ENCODE results near the gene FERMT1. TPM values are rescaled to one million over a fixed set of nuclear protein-coding genes. Genes with fewer than 3 reads are reported as not detected.
"Not testable (repeated sequence)": the region's sequence is repeated elsewhere in the genome, so short reads cannot be mapped to it uniquely, and the experiment has no call there.

The FERMT1 gene
- total RNA-seq, 1 donor from 2014 or later: 3.5 TPM

GRCh38 chr20:6051505-6051904, 71.3 kb downstream of the FERMT1 start:
- no peak for DNase-seq (ENCODE audit: low spot score)
- ATAC-seq: no peak
- intact Hi-C loops (cut with DNase I): no loop called here

- ATAC-seq: no peak
- DNase-seq (ENCODE audit: low spot score): no peak
- intact Hi-C loops (cut with DNase I): no loop called here
Observed at GRCh38 chr20:6048391-6048790, 74.4 kb downstream of the FERMT1 start.

DNA sequence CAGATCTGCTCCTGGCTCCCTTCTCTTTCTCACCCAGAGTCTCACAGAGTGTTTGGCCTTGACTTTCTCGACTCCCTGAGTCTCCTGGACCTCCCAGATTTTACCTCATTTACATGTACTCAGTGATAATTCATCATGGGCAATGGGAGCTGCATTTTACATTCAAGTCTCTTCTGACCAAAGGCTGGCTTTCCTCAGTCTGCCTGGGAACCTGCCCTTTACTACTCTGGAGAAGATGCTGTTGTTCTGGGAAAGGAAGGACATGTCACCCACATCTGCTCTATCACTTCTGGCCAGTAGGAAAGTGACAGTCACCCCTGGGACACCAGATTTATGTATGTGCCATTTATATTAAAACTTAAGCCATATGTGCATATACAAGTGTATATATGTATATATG, 76.4 kb downstream of the FERMT1 start:
- no peak for ATAC-seq
- intact Hi-C loops (cut with DNase I): no loop called here
- no peak for DNase-seq (ENCODE audit: low spot score)

DNA sequence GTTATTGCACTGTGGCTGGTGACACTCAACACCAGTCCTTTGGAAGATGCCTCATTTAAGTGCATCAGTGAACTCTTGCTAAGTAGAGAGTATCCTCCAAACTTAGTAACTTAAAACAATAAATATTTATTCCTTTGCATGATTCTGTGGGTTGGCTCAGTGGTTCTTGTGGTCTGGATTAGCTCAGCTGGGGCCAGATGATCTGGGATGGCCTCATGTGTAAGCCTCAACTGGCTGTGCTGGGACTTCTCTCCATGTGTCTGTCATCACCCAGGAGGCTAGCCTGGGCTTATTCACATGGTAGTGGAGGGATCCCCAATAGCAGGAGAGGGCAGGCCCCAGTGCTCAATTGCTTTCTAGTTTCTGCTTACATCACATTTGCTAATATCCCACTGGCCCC, 77.3 kb downstream of the FERMT1 start:
- DNase-seq (ENCODE audit: low spot score) (no peak), ATAC-seq (no peak)
- intact Hi-C loops (cut with DNase I): no loop called here

DNA sequence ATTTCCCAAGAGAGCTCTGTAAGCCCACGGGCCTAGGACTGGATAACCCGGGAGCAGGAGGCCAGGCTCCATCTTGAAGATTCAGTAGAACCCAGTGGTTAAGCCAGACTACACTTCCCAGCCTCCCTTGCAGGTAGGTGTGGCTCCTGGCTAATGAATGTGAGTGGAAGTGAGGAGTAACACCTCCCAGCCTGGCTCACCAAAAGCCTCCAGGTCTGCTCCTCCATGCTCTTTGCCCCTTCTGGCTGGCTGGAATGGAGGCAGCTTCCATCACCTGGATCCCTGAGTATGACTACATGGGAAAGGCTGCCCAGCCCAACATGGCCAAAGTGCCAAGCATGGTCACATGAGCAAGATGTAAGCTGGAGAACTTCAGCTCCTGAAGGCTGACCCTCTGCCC, 78.7 kb downstream of the FERMT1 start:
- no peak for ATAC-seq
- intact Hi-C loops (cut with DNase I): no loop called here
- no peak for DNase-seq (ENCODE audit: low spot score)

GRCh38 chr20:6041808-6042265, 81.0 kb downstream of the FERMT1 start:
- ATAC-seq (peak; percentile 24), DNase-seq (ENCODE audit: low spot score) (no peak)
- intact Hi-C loops (cut with DNase I): no loop called here

- intact Hi-C loops (cut with DNase I): no loop called here
- ATAC-seq: peak; percentile 10
- no peak for DNase-seq (ENCODE audit: low spot score)
Observed at GRCh38 chr20:6040958-6041807, 81.6 kb downstream of the FERMT1 start.

GRCh38 chr20:6040540-6040939, 82.3 kb downstream of the FERMT1 start:
- intact Hi-C loops (cut with DNase I): no loop called here
- no peak for ATAC-seq
- no peak for DNase-seq (ENCODE audit: low spot score)

DNA sequence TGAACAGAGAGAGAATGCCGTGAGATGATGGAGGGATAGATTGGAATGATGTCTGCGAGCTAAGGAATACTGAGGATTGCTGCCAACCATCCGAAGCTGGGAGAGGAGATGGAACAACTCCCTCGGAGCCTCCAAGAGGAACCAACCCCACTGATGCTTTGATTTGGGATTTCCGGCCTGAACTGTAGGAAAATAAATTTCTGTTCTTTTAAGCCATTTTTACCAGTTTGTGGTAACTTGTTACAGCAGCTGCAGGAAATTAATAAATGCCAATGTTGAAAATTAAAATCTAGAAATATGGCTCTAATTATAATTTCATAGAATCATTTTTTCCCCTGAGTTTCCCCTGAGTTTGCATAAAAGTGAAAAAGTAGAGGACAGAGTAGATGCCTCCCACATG, 83.1 kb downstream of the FERMT1 start:
- DNase-seq (ENCODE audit: low spot score): no peak
- ATAC-seq: no peak
- intact Hi-C loops (cut with DNase I): no loop called here

DNA sequence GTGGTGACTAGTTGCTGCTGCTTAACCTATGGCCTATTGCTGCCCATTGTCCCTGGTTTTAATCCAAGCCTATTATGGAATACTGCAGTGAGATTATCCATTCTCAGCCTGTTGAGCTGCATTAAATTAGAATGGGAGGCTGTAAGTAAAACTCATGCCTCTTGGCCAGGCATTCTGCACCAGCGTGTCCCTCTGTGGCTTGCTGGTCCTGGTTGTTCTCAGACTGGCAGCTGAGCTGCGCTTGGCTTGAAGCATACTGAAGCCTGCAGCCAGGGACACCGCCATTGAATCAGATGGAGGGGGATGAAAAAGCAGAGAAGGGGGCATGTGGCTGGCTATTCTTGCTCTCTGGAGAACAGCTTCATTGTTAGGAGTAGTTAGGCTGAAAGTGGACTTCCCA, 84.6 kb downstream of the FERMT1 start:
- ATAC-seq: no peak
- DNase-seq (ENCODE audit: low spot score): no peak
- intact Hi-C loops (cut with DNase I): no loop called here

DNA sequence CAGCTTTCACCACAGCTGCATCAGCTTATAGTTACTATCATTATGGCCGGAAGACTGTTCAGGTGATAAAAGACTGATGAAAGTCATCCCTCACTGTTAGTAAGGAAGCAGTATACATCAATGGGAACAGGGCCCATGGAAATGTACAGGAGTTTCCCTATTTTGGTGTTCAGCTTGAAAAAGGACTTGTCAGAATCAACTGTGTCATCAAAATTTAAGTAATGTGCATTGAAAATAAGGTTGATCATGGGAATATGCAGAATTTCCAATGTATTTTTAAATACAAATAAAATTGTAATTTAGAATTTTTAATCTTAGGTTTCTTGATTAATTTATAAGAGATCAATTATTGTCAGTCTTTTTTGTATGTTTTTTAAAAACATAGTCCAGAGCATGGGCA, 85.7 kb downstream of the FERMT1 start:
- intact Hi-C loops (cut with DNase I): no loop called here
- ATAC-seq (no peak), DNase-seq (ENCODE audit: low spot score) (no peak)

DNA sequence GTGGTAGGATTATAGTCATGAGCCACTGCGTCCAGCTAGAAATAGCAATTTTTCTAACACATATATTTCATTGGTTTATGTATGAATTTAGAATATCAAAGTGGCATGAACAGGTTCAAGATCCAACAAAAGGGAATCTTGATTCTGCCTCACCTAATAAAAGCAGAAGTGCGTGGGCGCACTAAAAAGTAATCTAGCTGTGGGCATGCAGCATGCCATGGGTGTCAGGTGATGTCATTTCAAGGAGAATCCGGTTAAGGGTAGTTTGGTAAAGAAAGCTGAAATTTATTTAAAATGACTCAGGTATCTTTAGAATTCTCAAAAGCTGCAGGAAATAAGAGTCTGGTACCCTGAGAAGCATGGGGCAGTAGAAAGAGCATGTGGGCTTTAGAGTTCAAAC, 86.6 kb downstream of the FERMT1 start:
- DNase-seq (ENCODE audit: low spot score) (no peak), ATAC-seq (no peak)
- intact Hi-C loops (cut with DNase I): no loop called here

DNA sequence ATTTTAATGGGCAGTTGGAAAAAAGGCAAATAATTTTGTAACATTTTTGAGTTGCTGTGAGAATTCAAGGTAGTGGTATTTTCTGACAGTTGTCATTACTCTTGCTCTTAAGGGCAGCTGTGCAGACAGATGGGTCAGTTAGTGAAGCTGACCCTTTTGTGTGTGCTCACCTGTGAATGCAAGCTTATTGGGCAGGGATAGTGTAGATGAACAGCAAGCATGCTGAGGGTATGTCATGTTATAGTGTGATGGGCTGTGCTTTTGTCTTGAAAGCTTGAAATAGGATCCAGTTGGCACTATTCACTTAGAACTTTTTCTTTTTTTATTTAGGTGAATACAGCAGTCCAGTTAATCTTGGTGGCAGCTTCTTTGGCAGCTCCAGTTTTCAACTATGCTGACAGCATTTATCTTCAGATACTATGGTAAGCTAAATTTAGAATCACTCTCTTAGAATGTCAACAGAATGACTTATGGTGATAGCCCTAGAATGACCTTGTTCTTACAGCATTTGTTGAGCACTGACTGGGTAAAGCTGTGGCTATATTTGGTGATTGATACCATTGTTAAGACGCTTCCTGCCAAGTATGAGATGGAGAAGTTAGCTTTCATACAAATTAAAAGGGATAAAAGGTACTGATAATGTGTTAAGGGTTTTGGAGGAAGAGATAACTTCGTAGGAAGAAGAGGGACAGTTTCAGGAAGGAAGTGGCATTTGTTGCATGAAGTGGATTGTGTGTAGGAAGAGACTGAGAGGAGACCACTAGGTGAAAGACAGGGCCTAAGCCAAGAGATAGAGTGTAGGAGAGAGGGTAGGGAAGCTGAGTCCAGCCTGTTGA, 88.5 kb downstream of the FERMT1 start:
- no peak for DNase-seq (ENCODE audit: low spot score)
- intact Hi-C loops (cut with DNase I): no loop called here
- no peak for ATAC-seq

- ATAC-seq; DNase-seq (ENCODE audit: low spot score); intact Hi-C loops (cut with DNase I): not testable (repeated sequence)
Observed at GRCh38 chr20:6032907-6033306, 89.9 kb downstream of the FERMT1 start.

GRCh38 chr20:6030453-6031080, 92.3 kb downstream of the FERMT1 start:
- intact Hi-C loops (cut with DNase I): no loop called here
- ATAC-seq (no peak), DNase-seq (ENCODE audit: low spot score) (no peak)

- ATAC-seq: no peak
- intact Hi-C loops (cut with DNase I): no loop called here
- DNase-seq (ENCODE audit: low spot score): no peak
Observed at GRCh38 chr20:6029538-6029937, 93.3 kb downstream of the FERMT1 start.

DNA sequence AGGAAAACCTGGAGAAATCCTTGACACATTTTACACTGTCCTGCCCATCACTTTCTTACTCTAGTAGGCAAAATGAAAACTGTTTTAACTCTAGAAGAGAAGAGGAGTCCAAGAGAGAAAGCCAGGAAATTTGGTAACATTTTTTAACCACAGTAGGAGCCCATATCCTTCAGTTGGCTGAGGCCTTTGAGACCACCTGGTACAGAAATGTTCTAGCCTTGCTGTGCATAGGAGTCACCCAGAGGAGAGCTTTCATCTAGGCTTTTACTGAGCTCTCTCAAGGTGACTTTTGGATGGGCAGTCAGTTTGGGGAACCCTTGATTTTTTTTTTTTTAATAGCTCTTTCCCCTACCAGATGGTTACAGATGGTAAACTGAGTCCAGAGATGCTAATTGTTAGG, 94.0 kb downstream of the FERMT1 start:
- no peak for DNase-seq (ENCODE audit: low spot score)
- intact Hi-C loops (cut with DNase I): no loop called here
- ATAC-seq: no peak

DNA sequence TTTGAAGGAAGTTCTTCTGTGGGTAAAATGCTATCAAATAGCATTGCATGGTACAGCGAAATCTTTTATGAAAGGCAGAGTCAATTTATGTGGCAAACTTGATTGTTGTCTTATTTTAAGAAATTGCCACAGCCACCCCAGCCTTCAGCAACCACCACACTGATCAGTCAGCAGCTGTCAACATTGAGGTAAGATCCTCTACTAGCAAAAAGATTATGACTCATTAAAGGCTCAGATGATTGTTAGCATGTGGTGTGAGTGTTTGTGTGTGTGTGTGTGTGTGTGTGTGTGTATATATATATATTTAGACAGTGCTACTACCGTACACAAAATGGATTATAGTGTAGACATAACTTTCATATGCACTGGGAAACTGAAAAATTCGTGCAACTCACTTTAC, 96.8 kb downstream of the FERMT1 start:
- DNase-seq (ENCODE audit: low spot score): no peak
- intact Hi-C loops (cut with DNase I): no loop called here
- ATAC-seq: no peak
